Loucy (cell line): Measurements from ENCODE around the gene PSMD3.

Experiments used
- EZH2phosphoT487 ChIP-seq: fragments of 200-600 bp; IDR thresholded peaks from 2 replicates; pipeline ENCODE4 v1.6.1; 2018; ENCODE audit warnings: antibody characterized with exemption, mild to moderate bottlenecking, moderate library complexity, borderline replicate concordance
- TF ChIP-seq, protein P1 (sequence below): fragments of 200-600 bp; sonication (generic); conservative IDR thresholded peaks from 2 replicates; pipeline ENCODE4 v1.5.1; 2014; ENCODE audit warnings: mild to moderate bottlenecking, antibody characterized with exemption, low read length

DNA sequence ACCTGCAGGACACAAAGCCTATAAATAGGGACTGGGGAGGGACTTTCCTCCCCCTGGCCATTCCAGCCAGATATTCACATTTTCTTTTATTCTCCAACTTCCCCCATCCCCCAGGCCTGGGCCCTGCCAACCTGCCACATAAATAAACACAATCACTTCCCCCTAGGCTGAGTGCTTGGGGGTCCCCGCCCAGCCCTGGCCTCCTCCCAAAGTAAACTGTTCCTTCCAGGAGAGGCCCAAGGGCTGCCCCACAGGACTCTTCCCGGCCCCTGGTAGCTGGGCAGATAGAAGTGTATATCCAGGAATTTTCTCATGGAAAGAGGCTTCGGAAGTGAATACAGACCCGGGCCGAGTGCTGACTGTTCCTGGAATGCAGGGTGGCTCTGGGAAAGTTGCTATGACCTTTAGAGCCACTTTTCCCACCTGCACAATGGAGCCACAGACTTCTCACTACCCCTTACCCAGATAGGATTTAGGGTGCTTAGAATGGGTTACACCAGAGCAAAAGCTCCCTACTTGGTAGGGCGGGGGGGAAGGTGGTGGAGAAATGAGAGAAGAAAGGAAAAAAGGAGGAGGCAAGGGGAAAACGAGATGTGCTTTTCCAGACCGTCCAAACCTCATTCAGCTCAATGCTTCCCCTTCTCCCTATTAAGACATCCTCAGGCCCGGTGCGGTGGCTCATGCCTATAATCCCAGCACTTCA, 43.1 kb downstream of the PSMD3 start:
- TF ChIP-seq, protein P1, sequence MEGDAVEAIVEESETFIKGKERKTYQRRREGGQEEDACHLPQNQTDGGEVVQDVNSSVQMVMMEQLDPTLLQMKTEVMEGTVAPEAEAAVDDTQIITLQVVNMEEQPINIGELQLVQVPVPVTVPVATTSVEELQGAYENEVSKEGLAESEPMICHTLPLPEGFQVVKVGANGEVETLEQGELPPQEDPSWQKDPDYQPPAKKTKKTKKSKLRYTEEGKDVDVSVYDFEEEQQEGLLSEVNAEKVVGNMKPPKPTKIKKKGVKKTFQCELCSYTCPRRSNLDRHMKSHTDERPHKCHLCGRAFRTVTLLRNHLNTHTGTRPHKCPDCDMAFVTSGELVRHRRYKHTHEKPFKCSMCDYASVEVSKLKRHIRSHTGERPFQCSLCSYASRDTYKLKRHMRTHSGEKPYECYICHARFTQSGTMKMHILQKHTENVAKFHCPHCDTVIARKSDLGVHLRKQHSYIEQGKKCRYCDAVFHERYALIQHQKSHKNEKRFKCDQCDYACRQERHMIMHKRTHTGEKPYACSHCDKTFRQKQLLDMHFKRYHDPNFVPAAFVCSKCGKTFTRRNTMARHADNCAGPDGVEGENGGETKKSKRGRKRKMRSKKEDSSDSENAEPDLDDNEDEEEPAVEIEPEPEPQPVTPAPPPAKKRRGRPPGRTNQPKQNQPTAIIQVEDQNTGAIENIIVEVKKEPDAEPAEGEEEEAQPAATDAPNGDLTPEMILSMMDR = no peak
- TF ChIP-seq EZH2phosphoT487 = no peak
